GM19035 (cell line): ENCODE results near the gene PCDHB12.
"Not testable (repeated sequence)": the region's sequence is repeated elsewhere in the genome, so short reads cannot be mapped to it uniquely, and the experiment has no call there.

ENCODE experiments used
- ATAC-seq: cut with Tn5 transposase; IDR thresholded peaks from one replicate; pipeline ENCODE4 v1.9.1; 2021; ENCODE audit not compliant: unreplicated experiment

Gene PCDHB12

DNA sequence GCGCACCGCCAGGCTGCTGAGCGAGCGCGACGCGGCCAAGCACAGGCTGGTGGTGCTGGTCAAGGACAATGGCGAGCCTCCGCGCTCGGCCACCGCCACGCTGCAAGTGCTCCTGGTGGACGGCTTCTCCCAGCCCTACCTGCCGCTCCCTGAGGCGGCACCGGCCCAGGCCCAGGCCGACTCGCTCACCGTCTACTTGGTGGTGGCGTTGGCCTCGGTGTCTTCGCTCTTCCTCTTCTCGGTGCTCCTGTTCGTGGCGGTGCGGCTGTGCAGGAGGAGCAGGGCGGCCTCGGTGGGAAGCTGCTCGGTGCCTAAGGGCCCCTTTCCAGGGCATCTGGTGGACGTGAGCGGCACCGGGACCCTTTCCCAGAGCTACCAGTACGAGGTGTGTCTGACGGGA, 6.9 kb upstream of the PCDHB12 start:
- not testable (repeated sequence) for ATAC-seq

DNA sequence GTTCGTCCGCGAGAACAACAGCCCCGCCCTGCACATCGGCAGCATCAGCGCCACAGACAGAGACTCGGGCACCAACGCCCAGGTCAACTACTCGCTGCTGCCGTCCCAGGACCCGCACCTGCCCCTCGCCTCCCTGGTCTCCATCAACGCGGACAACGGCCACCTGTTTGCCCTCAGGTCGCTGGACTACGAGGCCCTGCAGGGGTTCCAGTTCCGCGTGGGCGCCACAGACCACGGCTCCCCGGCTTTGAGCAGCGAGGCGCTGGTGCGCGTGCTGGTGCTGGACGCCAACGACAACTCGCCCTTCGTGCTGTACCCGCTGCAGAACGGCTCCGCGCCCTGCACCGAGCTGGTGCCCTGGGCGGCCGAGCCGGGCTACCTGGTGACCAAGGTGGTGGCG, 1.8 kb downstream of the PCDHB12 start:
- ATAC-seq: not testable (repeated sequence)

DNA sequence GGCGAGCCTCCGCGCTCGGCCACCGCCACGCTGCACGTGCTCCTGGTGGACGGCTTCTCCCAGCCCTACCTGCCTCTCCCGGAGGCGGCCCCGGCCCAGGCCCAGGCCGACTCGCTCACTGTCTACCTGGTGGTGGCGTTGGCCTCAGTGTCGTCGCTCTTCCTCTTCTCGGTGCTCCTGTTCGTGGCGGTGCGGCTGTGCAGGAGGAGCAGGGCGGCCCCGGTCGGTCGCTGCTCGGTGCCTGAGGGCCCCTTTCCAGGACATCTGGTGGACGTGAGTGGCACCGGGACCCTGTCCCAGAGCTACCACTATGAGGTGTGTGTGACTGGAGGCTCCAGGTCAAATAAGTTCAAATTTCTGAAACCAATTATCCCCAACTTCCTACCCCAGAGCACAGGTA, 2.3 kb downstream of the PCDHB12 start:
- not testable (repeated sequence) for ATAC-seq

DNA sequence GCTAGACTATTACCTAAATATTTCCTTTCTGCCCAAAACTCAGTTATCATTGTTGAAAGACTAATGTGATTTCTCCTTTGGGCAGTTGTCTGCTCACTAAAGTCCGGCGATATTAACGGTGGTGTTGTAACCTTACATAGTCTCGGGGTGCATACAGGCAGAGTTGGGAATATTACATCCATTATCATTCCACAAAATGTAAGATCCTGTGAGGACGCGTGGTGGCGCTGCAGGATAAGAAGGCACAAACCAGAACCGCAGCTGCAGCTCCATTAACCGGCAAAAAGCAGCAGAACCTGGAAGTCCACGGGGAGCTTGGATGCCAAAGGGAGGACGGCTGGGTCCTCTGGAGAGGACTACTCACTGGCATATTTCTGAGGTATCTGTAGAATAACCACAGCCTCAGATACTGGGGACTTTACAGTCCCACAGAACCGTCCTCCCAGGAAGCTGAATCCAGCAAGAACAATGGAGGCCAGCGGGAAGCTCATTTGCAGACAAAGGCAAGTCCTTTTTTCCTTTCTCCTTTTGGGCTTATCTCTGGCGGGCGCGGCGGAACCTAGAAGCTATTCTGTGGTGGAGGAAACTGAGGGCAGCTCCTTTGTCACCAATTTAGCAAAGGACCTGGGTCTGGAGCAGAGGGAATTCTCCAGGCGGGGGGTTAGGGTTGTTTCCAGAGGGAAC, 5.3 kb downstream of the PCDHB12 start, which contains the start of gene PCDHB13:
PCDHB13 (plus strand) TSS at position 264 of the 684 bp plus-strand sequence; CDS start at position 469, 205 bp downstream.
- not testable (repeated sequence) for ATAC-seq

DNA sequence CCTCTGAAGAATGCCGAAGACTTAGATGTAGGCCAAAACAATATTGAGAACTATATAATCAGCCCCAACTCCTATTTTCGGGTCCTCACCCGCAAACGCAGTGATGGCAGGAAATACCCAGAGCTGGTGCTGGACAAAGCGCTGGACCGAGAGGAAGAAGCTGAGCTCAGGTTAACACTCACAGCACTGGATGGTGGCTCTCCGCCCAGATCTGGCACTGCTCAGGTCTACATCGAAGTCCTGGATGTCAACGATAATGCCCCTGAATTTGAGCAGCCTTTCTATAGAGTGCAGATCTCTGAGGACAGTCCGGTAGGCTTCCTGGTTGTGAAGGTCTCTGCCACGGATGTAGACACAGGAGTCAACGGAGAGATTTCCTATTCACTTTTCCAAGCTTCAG, 6.1 kb downstream of the PCDHB12 start:
- not testable (repeated sequence) for ATAC-seq

DNA sequence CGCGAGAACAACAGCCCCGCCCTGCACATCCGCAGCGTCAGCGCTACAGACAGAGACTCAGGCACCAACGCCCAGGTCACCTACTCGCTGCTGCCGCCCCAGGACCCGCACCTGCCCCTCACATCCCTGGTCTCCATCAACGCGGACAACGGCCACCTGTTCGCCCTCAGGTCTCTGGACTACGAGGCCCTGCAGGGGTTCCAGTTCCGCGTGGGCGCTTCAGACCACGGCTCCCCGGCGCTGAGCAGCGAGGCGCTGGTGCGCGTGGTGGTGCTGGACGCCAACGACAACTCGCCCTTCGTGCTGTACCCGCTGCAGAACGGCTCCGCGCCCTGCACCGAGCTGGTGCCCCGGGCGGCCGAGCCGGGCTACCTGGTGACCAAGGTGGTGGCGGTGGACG, 7.0 kb downstream of the PCDHB12 start:
- ATAC-seq: not testable (repeated sequence)

DNA sequence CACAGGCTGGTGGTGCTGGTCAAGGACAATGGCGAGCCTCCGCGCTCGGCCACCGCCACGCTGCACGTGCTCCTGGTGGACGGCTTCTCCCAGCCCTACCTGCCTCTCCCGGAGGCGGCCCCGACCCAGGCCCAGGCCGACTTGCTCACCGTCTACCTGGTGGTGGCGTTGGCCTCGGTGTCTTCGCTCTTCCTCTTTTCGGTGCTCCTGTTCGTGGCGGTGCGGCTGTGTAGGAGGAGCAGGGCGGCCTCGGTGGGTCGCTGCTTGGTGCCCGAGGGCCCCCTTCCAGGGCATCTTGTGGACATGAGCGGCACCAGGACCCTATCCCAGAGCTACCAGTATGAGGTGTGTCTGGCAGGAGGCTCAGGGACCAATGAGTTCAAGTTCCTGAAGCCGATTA, 7.5 kb downstream of the PCDHB12 start:
- ATAC-seq: not testable (repeated sequence)

DNA sequence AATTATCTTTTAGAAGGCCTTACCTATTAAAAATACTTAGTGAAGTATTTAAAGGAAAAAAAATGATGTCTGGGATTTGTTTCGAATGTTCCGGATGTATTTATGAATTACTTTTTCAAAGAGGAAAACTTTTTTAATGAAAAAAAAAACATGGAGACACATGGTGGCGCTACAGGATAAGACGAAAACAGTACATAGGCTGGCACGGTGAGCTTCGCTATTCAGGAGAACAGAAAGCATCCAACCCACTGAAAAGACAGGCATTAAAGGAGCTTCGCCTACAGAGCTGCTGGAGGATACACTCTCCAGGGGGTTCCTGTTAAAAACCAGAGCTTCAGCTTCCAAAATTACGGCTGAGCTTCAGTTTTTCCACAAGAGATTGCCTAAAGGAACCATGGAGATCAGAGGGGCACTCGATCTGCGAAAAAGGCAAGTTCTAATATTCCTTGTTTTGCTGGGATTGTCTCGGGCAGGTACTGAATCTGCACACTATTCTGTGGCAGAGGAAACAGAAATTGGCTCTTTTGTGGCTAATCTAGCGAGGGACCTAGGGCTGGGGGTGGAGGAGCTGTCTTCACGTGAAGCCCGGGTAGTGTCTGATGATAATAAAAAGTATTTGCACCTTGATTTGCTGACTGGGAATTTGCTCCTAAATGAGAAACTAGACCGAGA, 14.7 kb downstream of the PCDHB12 start, which contains the start of gene PCDHB14:
PCDHB14 (plus strand) TSS at position 232 of the 672 bp plus-strand sequence; CDS start at position 395, 163 bp downstream.
- no peak for ATAC-seq

DNA sequence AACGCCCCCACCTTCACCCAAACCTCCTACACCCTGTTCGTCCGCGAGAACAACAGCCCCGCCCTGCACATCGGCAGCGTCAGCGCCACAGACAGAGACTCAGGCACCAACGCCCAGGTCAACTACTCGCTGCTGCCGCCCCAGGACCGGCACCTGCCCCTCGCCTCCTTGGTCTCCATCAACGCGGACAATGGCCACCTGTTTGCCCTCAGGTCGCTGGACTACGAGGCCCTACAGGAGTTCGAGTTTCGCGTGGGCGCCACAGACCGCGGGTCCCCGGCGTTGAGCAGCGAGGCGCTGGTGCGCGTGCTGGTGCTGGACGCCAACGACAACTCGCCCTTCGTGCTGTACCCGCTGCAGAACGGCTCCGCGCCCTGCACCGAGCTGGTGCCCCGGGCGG, 16.3 kb downstream of the PCDHB12 start:
- ATAC-seq: not testable (repeated sequence)

DNA sequence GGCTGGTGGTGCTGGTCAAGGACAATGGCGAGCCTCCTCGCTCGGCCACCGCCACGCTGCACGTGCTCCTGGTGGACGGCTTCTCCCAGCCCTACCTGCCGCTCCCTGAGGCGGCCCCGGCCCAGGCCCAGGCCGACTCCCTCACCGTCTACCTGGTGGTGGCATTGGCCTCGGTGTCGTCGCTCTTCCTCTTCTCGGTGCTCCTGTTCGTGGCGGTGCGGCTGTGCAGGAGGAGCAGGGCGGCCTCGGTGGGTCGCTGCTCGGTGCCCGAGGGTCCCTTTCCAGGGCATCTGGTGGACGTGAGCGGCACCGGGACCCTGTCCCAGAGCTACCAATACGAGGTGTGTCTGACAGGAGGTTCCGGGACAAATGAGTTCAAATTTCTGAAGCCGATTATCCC, 16.9 kb downstream of the PCDHB12 start:
- ATAC-seq: not testable (repeated sequence)

DNA sequence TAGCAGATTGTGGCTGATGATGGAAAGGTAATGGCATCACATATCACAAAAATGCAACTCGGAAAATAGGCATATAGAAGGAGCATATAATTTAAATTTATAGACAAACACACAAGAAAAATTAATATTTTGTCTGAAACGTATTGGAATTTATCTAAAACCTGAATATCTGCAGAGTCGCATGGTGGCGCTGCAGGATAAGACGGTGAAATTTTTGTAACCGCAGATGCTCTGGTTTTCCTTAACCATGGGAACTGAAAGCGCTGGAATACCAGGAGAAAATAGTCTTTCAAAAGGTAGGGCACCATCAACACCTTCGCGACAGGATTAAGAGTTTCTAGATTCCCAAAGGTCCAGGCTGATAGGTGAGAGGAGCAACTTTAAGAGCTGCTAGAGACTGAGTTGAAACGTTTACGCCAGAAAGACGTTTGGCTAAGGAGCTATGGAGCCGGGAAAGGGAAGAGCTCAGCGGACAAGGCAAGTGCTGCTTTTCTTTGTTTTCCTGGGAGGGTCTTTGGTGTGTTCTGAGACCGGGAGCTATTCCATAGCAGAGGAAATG, 25.7 kb downstream of the PCDHB12 start:
- ATAC-seq: no peak

DNA sequence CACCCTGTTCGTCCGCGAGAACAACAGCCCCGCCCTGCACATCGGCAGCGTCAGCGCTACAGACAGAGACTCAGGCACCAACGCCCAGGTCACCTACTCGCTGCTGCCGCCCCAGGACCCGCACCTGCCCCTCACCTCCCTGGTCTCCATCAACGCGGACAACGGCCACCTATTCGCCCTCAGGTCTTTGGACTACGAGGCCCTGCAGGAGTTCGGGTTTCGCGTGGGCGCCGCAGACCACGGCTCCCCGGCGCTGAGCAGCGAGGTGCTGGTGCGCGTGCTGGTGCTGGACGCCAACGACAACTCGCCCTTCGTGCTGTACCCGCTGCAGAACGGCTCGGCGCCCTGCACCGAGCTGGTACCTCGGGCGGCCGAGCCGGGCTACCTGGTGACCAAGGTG, 27.4 kb downstream of the PCDHB12 start:
- not testable (repeated sequence) for ATAC-seq

DNA sequence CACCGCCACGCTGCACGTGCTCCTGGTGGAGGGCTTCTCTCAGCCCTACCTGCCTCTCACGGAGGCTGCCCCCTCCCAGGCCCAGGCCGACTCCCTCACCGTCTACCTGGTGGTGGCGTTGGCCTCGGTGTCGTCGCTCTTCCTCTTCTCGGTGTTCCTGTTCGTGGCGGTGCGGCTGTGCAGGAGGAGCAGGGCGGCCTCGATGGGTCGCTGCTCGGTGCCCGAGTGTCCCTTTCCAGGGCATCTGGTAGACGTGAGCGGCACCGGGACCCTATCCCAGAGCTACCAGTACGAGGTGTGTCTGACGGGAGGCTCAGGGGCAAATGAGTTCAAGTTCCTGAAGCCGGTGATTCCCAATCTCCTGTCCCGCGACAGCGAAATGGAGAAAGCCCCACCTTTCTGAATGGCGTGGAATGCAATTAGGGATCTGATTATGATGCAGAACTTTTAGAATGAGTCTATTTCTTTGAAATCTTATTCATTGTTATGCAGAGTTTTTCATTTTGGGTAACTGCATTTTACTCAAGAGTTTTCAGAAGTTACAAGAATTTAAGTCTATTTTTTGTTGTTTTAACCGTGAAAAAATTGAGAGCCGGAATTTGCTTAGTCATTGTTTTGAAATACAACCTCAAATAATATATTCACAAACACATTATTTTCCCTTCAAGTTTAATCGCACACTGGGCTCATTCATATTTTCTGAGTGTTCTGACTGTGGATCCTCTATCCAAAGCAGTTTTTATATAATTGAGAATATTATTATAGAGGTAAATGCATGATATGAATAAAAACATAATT, 28.2 kb downstream of the PCDHB12 start:
- ATAC-seq: no peak

DNA sequence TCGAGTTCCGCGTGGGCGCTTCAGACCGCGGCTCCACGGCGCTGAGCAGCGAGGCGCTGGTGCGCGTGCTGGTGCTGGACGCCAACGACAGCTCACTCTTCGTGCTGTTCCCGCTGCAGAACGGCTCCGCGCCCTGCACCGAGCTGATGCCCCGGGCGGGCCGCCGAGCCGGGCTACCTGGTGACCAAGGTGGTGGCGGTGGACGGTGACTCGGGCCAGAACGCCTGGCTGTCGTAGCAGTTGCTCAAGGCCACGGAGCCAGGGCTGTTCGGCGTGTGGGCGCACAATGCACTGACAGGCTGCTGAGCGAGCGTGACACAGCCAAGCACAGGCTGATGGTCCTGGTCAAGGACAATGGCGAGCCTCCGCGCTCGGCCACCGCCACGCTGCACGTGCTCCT, 33.0 kb downstream of the PCDHB12 start:
- ATAC-seq: no peak

DNA sequence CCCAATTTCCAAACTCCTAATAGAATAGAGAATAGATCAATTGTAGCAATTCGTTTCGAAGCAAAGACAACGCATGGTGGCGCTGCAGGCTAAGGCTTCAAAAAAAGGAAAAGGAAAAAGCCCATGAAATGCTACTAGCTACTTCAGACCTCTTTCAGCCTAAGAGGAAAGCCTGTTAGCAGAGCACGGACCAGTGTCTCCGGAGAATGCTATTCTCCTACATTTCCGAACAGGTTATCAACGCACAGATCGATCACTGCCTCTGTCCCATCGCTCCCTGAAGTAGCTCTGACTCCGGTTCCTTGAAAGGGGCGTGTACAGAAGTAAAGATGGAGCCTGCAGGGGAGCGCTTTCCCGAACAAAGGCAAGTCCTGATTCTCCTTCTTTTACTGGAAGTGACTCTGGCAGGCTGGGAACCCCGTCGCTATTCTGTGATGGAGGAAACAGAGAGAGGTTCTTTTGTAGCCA, 36.8 kb downstream of the PCDHB12 start, which contains the start of gene PCDHB15:
PCDHB15 (plus strand) TSS at position 146 of the 468 bp plus-strand sequence; CDS start at position 330, 184 bp downstream.
- no peak for ATAC-seq

DNA sequence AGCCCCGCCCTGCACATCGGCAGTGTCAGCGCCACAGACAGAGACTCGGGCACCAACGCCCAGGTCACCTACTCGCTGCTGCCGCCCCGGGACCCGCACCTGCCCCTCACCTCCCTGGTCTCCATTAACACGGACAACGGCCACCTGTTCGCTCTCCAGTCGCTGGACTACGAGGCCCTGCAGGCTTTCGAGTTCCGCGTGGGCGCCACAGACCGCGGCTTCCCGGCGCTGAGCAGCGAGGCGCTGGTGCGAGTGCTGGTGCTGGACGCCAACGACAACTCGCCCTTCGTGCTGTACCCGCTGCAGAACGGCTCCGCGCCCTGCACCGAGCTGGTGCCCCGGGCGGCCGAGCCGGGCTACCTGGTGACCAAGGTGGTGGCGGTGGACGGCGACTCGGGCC, 38.5 kb downstream of the PCDHB12 start:
- not testable (repeated sequence) for ATAC-seq

DNA sequence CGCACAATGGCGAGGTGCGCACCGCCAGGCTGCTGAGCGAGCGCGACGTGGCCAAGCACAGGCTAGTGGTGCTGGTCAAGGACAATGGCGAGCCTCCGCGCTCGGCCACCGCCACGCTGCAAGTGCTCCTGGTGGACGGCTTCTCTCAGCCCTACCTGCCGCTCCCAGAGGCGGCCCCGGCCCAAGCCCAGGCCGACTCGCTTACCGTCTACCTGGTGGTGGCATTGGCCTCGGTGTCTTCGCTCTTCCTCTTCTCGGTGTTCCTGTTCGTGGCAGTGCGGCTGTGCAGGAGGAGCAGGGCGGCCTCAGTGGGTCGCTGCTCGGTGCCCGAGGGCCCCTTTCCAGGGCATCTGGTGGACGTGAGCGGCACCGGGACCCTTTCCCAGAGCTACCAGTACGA, 38.9 kb downstream of the PCDHB12 start:
- not testable (repeated sequence) for ATAC-seq

DNA sequence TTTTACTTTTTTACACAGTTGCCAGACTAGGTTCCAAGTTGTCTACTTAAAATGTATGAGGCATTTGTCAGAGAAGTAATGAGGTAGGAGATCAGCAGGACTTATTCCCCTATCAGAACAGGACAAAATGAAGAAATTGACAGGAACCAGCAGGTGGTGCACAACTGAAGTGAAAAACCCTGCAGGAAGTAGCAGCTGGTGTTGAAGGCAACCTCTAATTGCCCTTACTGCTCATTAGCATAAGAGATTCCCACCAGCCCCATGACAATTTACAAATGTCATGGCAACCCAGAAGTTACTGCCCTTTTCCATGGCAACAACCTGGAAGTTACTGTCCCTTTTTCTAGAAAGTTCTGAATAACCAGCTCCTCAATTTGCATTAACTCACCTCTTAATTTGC, 42.1 kb downstream of the PCDHB12 start:
- no peak for ATAC-seq

DNA sequence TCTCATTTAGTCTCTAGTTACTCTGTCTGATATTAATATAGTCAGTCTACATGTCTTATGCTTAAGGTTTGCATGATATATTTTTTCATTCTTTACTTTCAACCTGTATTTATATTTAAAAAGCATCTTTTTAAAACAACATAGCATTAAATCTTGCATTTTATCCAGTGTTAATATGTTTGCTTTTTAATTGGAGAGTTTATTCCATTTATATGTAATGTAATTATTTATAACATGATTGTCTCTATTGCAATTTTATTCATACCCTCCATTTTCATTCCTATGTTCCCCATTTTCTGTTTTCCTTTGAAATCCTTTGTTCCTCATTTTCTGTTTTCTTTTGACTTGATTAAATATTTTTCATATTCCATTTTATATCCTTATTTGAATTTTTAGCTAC, 49.9 kb downstream of the PCDHB12 start:
- ATAC-seq: no peak

DNA sequence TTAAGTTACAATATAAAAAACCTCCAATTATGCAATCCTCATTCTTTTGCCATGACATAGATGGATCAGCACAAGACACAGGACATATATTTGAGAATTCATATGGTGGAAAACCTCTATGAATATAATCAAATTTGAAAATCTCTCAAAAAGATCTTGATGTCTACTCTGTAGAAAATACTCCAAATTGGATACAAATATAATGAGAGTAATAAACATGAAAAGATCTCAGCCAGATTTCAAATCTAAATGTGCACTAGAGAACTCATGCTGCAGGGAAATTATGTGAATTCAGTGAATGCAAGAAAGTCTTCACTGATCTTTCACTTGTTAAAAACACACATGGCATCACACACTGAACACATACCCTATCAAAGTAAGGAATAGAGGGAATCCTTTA, 50.4 kb downstream of the PCDHB12 start:
- ATAC-seq: no peak
